Mammary epithelial cell (primary cell): ENCODE data around the gene TTR.

ENCODE experiments used
- EZH2 ChIP-seq: IDR thresholded peaks from 2 replicates; pipeline ENCODE4 v1.6.1; 2012; ENCODE audit warnings: low read length, inconsistent platforms, borderline replicate concordance
- TF ChIP-seq, protein P1 (sequence below), 2 donors: IDR thresholded peaks in 1 of 2; conservative IDR thresholded peaks in 1 of 2; 2 replicates each; pipeline ENCODE4 v1.5.1; 2011 to 2012; ENCODE audit warnings: inconsistent platforms in 2 of 2, low read length in 2 of 2, mild to moderate bottlenecking in 2 of 2, control low read depth in 1 of 2, low read depth in 1 of 2; ENCODE audit not compliant: insufficient read depth in 1 of 2; ENCODE audit errors: extremely low read depth in 1 of 2

DNA sequence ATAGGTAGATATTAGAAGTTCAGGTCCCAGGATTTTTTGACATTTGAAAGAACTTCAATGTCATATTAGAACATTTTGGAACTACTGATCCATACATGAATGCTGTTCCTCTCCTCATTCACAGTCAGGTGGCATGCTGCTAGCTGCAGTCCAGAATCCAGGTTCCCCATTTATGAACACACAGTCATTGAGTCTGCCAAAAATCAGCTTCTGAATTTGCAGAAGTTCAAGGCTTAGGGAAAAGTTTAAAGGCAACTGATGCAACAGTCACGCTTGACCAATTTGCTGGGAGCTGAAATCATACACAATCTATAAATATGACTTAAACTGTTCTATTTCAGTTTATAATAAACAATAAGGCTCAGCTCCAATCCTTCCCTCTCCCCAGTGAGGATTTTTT is 17.3 kb upstream of the TTR start:
- TF ChIP-seq, protein P1, sequence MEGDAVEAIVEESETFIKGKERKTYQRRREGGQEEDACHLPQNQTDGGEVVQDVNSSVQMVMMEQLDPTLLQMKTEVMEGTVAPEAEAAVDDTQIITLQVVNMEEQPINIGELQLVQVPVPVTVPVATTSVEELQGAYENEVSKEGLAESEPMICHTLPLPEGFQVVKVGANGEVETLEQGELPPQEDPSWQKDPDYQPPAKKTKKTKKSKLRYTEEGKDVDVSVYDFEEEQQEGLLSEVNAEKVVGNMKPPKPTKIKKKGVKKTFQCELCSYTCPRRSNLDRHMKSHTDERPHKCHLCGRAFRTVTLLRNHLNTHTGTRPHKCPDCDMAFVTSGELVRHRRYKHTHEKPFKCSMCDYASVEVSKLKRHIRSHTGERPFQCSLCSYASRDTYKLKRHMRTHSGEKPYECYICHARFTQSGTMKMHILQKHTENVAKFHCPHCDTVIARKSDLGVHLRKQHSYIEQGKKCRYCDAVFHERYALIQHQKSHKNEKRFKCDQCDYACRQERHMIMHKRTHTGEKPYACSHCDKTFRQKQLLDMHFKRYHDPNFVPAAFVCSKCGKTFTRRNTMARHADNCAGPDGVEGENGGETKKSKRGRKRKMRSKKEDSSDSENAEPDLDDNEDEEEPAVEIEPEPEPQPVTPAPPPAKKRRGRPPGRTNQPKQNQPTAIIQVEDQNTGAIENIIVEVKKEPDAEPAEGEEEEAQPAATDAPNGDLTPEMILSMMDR (conservative IDR thresholded peaks at IDR 0.05 in 1 of 2, IDR thresholded peaks at IDR 0.05 in 1 of 2; ENCODE audit: extremely low read depth in 1 of 2, insufficient read depth in 1 of 2, low read depth in 1 of 2, low read length in 2 of 2), result no peak
- no peak for TF ChIP-seq EZH2
